ENCODE data around the gene PEX16. TPM values are rescaled to one million over a fixed set of nuclear protein-coding genes. Genes with fewer than 3 reads are reported as not detected.
A peak's percentile ranks its signal among the peaks of the same experiment; 100 is the strongest.

PEX16 gene
- total RNA-seq, 5 donors from 2014 or later (not counting 1 experiment from before 2014, with no cell fraction given), result 49.4 to 87.5 (median 65.2) TPM

DNA sequence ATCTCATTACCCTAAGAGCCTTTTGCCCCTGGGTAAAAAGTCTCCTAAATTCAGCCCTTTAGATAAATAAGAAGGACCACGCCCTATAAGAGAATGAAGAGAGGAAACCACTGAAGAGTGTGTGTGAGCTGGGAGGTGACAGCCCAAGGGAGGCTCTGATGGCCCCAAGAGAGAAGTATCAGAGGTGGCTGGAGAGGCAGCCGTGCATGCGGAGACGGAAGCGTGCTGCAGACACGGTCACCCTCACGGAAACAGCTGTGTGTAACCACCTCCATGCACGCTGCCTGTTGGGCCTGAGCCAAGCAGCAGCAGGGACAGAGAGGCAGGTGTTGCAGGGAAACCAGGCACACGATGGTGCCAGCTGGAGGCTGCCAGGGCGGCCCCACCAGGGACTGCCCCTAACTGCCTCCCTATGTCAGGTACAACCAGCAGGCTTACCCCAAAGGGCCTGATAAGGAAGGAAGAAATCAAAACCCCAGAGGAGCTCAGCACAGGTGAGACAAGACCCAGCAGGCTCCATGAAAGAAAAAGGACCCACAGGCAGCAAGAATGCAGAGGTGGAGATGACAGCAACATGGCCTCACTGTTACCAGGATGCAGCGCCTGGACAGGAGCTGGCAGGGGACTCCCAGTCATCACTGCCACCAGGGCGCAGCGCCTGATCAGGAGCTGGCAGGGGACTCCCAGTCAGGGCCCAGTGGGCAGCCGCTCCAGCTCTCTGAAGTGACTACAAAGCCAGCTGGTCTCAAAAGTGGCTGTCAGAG, 12.5 kb upstream of the PEX16 start:
- Mint-ChIP-seq H3K4me1 (peaks cover 35 to 53% (median 37%) of the 10 kb centered on the region in 3 donors), H3K27me3 (no peaks in the 10 kb centered on the region), H3K36me3 (peaks cover 9% of the 10 kb centered on the region), H3K4me3 (peak overlapping the region; percentile 26 to 87 (median 61)), H3K27ac (peak overlapping the region; percentile 94), H3K9me3 (no peaks in the 10 kb centered on the region)
- Histone ChIP-seq H3K4me3 (ENCODE audit: control insufficient read depth in 1 of 2, extremely low read depth in 1 of 2, low read length in 1 of 2) (peak overlapping the region in 1 of 2 donors; percentile 23), H3K4me1 (ENCODE audit: control insufficient read depth in 1 of 2, extremely low read depth in 1 of 2, insufficient read depth in 2 of 2, low read length in 2 of 2) (peaks cover 0 to 56% of the 10 kb centered on the region in 2 experiments), H3K9me3 (no peaks in the 10 kb centered on the region), H3K27ac (ENCODE audit: low read length) (peak overlapping the region; percentile 70), H3K36me3 (ENCODE audit: control insufficient read depth in 2 of 2, extremely low read depth in 1 of 2, insufficient read depth in 1 of 2, low read length in 1 of 2) (peaks cover 11 to 37% of the 10 kb centered on the region in 2 donors), H3K27me3 (replicated peaks in 1 of 2; ENCODE audit: control insufficient read depth in 2 of 2, extremely low read depth in 1 of 2, insufficient read depth in 2 of 2, low read length in 1 of 2) (no peaks in the 10 kb centered on the region)
- POLR2A ChIA-PET, result interaction anchor here in 1 of 2 donors (0.6 to 0.7 kb wide), 2 partner anchors 12 to 74 kb away, joined by 3 read pairs; no protein-coding TSS in a partner anchor
- WGBS (ENCODE audit: insufficient coverage), result 32% methylated on average over 11 of the region's 14 CpGs
- CTCF ChIA-PET, result interaction anchor here (0.8 to 1.3 kb wide), 5 partner anchors 12 to 87 kb away, joined by 3 to 6 read pairs (median 3); partner anchors contain the start of gene PEX16 (in 1 of the 2)
- ATAC-seq (replicated peaks in 1 of 4) (peak; percentile 77 to 87 (median 86)), DNase-seq (peak in 24 of 35 experiments; percentile 16 to 61 (median 34))

- Mint-ChIP-seq H3K9me3 (no peaks in the 10 kb centered on the region), H3K4me3 (peak overlapping the region in 2 of 3 donors; percentile 61 to 87), H3K27me3 (no peaks in the 10 kb centered on the region), H3K36me3 (peaks cover 7% of the 10 kb centered on the region), H3K4me1 (peaks cover 36 to 53% (median 37%) of the 10 kb centered on the region in 3 donors), H3K27ac (peak overlapping the region; percentile 94)
- DNase-seq (no peak), ATAC-seq (replicated peaks in 1 of 4) (peak; percentile 28 to 31 (median 30))
- Histone ChIP-seq H3K4me1 (ENCODE audit: control insufficient read depth in 1 of 2, extremely low read depth in 1 of 2, insufficient read depth in 2 of 2, low read length in 2 of 2) (peaks cover 0 to 57% of the 10 kb centered on the region in 2 experiments), H3K9me3 (no peaks in the 10 kb centered on the region), H3K36me3 (ENCODE audit: control insufficient read depth in 2 of 2, extremely low read depth in 1 of 2, insufficient read depth in 1 of 2, low read length in 1 of 2) (peaks cover 6 to 31% of the 10 kb centered on the region in 2 donors), H3K27me3 (replicated peaks in 1 of 2; ENCODE audit: control insufficient read depth in 2 of 2, extremely low read depth in 1 of 2, insufficient read depth in 2 of 2, low read length in 1 of 2) (peaks cover under 1 to 3% of the 10 kb centered on the region in 2 experiments), H3K27ac (ENCODE audit: low read length) (peak overlapping the region; percentile 70), H3K4me3 (ENCODE audit: control insufficient read depth in 1 of 2, extremely low read depth in 1 of 2, low read length in 1 of 2) (no peak overlapping the region)
- 83% methylated on average over 3 of the region's 10 CpGs for WGBS (ENCODE audit: insufficient coverage)
- POLR2A ChIA-PET, result interaction anchor here (0.6 to 0.7 kb wide), 3 partner anchors 22 to 74 kb away, joined by 3 to 12 read pairs (median 3); no protein-coding TSS in a partner anchor
- CTCF ChIA-PET, result interaction anchor here (0.7 to 1.3 kb wide), 4 partner anchors 36 to 86 kb away, joined by 3 to 11 read pairs (median 4); no protein-coding TSS in a partner anchor
Measured at GRCh38 chr11:45929486-45930030, 11.9 kb upstream of the PEX16 start.

- Histone ChIP-seq H3K9me3 (no peaks in the 10 kb centered on the region), H3K27me3 (replicated peaks in 1 of 2; ENCODE audit: control insufficient read depth in 2 of 2, extremely low read depth in 1 of 2, insufficient read depth in 2 of 2, low read length in 1 of 2) (peaks cover 3 to 4% of the 10 kb centered on the region in 2 experiments), H3K36me3 (ENCODE audit: control insufficient read depth in 2 of 2, extremely low read depth in 1 of 2, insufficient read depth in 1 of 2, low read length in 1 of 2) (peaks cover 2 to 22% of the 10 kb centered on the region in 2 donors), H3K27ac (ENCODE audit: low read length) (no peak overlapping the region), H3K4me1 (ENCODE audit: control insufficient read depth in 1 of 2, extremely low read depth in 1 of 2, insufficient read depth in 2 of 2, low read length in 2 of 2) (peaks cover 0 to 64% of the 10 kb centered on the region in 2 experiments), H3K4me3 (ENCODE audit: control insufficient read depth in 1 of 2, extremely low read depth in 1 of 2, low read length in 1 of 2) (no peak overlapping the region)
- WGBS (ENCODE audit: insufficient coverage), result 93% methylated on average over 6 of the region's 13 CpGs
- peak in 1 of 35 experiments; percentile 5 for DNase-seq
- H3K9me3 Mint-ChIP-seq, result no peaks in the 10 kb centered on the region
- H3K4me3 Mint-ChIP-seq, result peak overlapping the region in 1 of 3 donors; percentile 87
- H3K27ac Mint-ChIP-seq, result peak overlapping the region; percentile 64 to 74
- peaks cover 5% of the 10 kb centered on the region for H3K36me3 Mint-ChIP-seq
- POLR2A ChIA-PET, result no interaction called here
- peaks cover 42 to 59% (median 43%) of the 10 kb centered on the region in 3 donors for H3K4me1 Mint-ChIP-seq
- ATAC-seq (replicated peaks in 1 of 4), result no peak
- CTCF ChIA-PET, result no interaction called here
- peaks cover 0 to 3% of the 10 kb centered on the region in 2 donors for H3K27me3 Mint-ChIP-seq
Measured at GRCh38 chr11:45928535-45929215, 11.0 kb upstream of the PEX16 start.

DNA sequence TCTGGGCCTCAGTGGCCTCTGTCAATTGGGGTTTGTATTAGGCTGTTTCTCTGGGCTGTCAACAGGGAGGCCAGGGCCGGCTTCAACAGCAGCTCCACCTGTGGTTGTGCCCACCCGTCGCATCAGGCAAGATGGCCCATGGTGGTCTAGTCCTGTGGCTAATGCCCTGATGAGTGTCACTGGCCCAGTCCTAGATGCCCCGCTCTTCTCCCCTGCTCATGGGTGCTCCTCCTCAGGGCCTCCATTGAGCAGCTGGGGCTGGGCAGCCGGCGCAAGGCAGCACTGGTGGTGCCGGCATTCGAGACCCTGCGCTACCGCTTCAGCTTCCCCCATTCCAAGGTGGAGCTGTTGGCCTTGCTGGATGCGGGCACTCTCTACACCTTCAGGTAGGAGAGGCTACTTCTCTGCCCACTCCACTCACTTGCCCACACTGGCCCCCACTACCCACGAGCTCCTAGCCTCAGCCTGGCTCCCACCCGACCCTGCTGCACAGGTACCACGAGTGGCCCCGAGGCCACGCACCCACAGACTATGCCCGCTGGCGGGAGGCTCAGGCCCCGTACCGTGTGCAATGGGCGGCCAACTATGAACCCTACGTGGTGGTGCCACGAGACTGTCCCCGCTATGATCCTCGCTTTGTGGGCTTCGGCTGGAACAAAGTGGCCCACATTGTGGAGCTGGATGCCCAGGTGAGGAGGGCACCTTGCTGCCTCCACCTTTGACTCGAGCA, 10.2 kb upstream of the PEX16 start:
- H3K9me3 Mint-ChIP-seq, result no peaks in the 10 kb centered on the region
- peaks cover 0 to 70% of the 10 kb centered on the region in 2 experiments for H3K4me1 ChIP-seq (ENCODE audit: control insufficient read depth in 1 of 2, extremely low read depth in 1 of 2, insufficient read depth in 2 of 2, low read length in 2 of 2)
- DNase-seq (peak in 1 of 35 experiments; percentile 5), ATAC-seq (replicated peaks in 1 of 4) (no peak)
- no peak overlapping the region for H3K4me3 ChIP-seq (ENCODE audit: control insufficient read depth in 1 of 2, extremely low read depth in 1 of 2, low read length in 1 of 2)
- H3K4me1 Mint-ChIP-seq, result peaks cover 46 to 62% (median 47%) of the 10 kb centered on the region in 3 donors
- POLR2A ChIA-PET, result no interaction called here
- peak overlapping the region; percentile 53 to 74 for H3K27ac Mint-ChIP-seq
- 96% methylated on average over 21 of the region's 27 CpGs for whole genome bisulfite sequencing (ENCODE audit: insufficient coverage)
- H3K27me3 Mint-ChIP-seq, result peaks cover 0 to 7% of the 10 kb centered on the region in 2 donors
- peaks cover 5% of the 10 kb centered on the region for H3K36me3 Mint-ChIP-seq
- H3K27ac ChIP-seq (ENCODE audit: low read length), result peak overlapping the region; percentile 52
- CTCF ChIA-PET, result interaction anchor here in 1 of 2 donors (1.1 kb wide), 1 partner anchor 73 kb away, joined by 5 read pairs; no protein-coding TSS in a partner anchor
- no peaks in the 10 kb centered on the region for H3K9me3 ChIP-seq
- peaks cover 0 to 13% of the 10 kb centered on the region in 2 donors for H3K36me3 ChIP-seq (ENCODE audit: control insufficient read depth in 2 of 2, extremely low read depth in 1 of 2, insufficient read depth in 1 of 2, low read length in 1 of 2)
- H3K4me3 Mint-ChIP-seq, result no peak overlapping the region
- peaks cover 3 to 10% of the 10 kb centered on the region in 2 experiments for H3K27me3 ChIP-seq (replicated peaks in 1 of 2; ENCODE audit: control insufficient read depth in 2 of 2, extremely low read depth in 1 of 2, insufficient read depth in 2 of 2, low read length in 1 of 2)

DNA sequence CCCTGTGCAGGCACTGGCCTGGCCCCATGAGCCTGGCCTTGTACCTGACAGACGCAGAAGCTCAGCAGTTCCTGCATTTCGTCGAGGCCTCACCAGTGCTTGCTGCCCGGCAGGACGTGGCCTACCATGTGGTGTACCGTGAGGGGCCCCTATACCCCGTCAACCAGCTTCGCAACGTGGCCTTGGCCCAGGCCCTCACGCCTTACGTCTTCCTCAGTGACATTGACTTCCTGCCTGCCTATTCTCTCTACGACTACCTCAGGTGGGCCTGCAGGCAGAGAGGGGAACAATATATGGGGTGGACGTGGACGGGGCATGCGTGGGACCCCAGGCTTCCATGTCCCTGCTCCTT, 9.6 kb upstream of the PEX16 start:
- WGBS (ENCODE audit: insufficient coverage), result 47% methylated on average over 12 of the region's 15 CpGs
- no peak for ATAC-seq (replicated peaks in 1 of 4)
- H3K36me3 ChIP-seq (ENCODE audit: control insufficient read depth in 2 of 2, extremely low read depth in 1 of 2, insufficient read depth in 1 of 2, low read length in 1 of 2), result peaks cover 0 to 12% of the 10 kb centered on the region in 2 donors
- POLR2A ChIA-PET, result no interaction called here
- CTCF ChIA-PET, result interaction anchor here in 1 of 2 donors (1.1 kb wide), 1 partner anchor 73 kb away, joined by 5 read pairs; no protein-coding TSS in a partner anchor
- peaks cover 5% of the 10 kb centered on the region for H3K36me3 Mint-ChIP-seq
- no peaks in the 10 kb centered on the region for H3K9me3 ChIP-seq
- H3K27ac ChIP-seq (ENCODE audit: low read length), result peak overlapping the region; percentile 52
- H3K9me3 Mint-ChIP-seq, result no peaks in the 10 kb centered on the region
- peaks cover 0 to 7% of the 10 kb centered on the region in 2 donors for H3K27me3 Mint-ChIP-seq
- peaks cover 3 to 10% of the 10 kb centered on the region in 2 experiments for H3K27me3 ChIP-seq (replicated peaks in 1 of 2; ENCODE audit: control insufficient read depth in 2 of 2, extremely low read depth in 1 of 2, insufficient read depth in 2 of 2, low read length in 1 of 2)
- H3K4me3 ChIP-seq (ENCODE audit: control insufficient read depth in 1 of 2, extremely low read depth in 1 of 2, low read length in 1 of 2), result no peak overlapping the region
- no peak overlapping the region for H3K4me3 Mint-ChIP-seq
- peak overlapping the region; percentile 53 to 74 for H3K27ac Mint-ChIP-seq
- DNase-seq, result peak in 3 of 35 experiments; percentile 6 to 25 (median 10)
- H3K4me1 Mint-ChIP-seq, result peaks cover 45 to 61% (median 46%) of the 10 kb centered on the region in 3 donors
- peaks cover 0 to 73% of the 10 kb centered on the region in 2 experiments for H3K4me1 ChIP-seq (ENCODE audit: control insufficient read depth in 1 of 2, extremely low read depth in 1 of 2, insufficient read depth in 2 of 2, low read length in 2 of 2)
